IPS DF 19.7 (cell line): ENCODE results near the gene CLDND1.

Experiments
- DNase-seq: peaks from one replicate; pipeline ENCODE4 v3.0.0-alpha.2; 2013; ENCODE audit warnings: low read depth, low spot score

Gene CLDND1

GRCh38 chr3:98514948-98515347, 7.8 kb downstream of the CLDND1 start:
- DNase-seq, result no peak

- no peak for DNase-seq
Observed at GRCh38 chr3:98513736-98514135, 9.0 kb downstream of the CLDND1 start.

- no peak for DNase-seq
Observed at GRCh38 chr3:98513091-98513511, 9.6 kb downstream of the CLDND1 start.

- no peak for DNase-seq
Observed at GRCh38 chr3:98512576-98512975, 10.1 kb downstream of the CLDND1 start.

GRCh38 chr3:98508582-98508981, 14.1 kb downstream of the CLDND1 start:
- DNase-seq, result no peak

- DNase-seq, result no peak
Observed at GRCh38 chr3:98504539-98504938, 18.2 kb downstream of the CLDND1 start.

- no peak for DNase-seq
Observed at GRCh38 chr3:98501863-98502576, 20.7 kb downstream of the CLDND1 start.

GRCh38 chr3:98501270-98501669, 21.4 kb downstream of the CLDND1 start:
- no peak for DNase-seq

- no peak for DNase-seq
Observed at GRCh38 chr3:98500019-98500418, 22.7 kb downstream of the CLDND1 start.

GRCh38 chr3:98497381-98497780, 25.3 kb downstream of the CLDND1 start, which contains the start of gene OR5K2:
Gene OR5K2, plus strand, starts transcription at chr3:98497681. Its CDS starts 0 bp downstream, at chr3:98497681.
- DNase-seq, result no peak

GRCh38 chr3:98483626-98484025, 39.1 kb downstream of the CLDND1 start:
- DNase-seq, result no peak

- no peak for DNase-seq
Observed at GRCh38 chr3:98482717-98483482, 39.8 kb downstream of the CLDND1 start.
